Caco-2 (cell line): ENCODE measurements around the gene WNT16. TPM values are rescaled to one million over a fixed set of nuclear protein-coding genes. Genes with fewer than 3 reads are reported as not detected.

Source experiments
- BruUV-seq: library from RNA; stranded (reverse); fragments of 400-500 nt; replicated peaks from 2 replicates; lab custom pipeline; 2021; lab: Mats Ljungman, UMichigan
- CTCF ChIA-PET: fragments of 300-600 bp; sonication (Branson Sonifier 250); formaldehyde crosslinking; loops from one replicate; lab custom pipeline; 2022; ENCODE audit warnings: antibody characterized with exemption; lab: Charles Lee
- POLR2A ChIA-PET: fragments of 300-600 bp; sonication (Branson Sonifier 250); formaldehyde crosslinking; loops from one replicate; lab custom pipeline; 2022; ENCODE audit warnings: antibody characterized with exemption; lab: Charles Lee
- DNase-seq, 2 experiments: peaks; one replicate each; pipeline versions ENCODE4 v3.0.0 to v3.0.0-alpha.2; 2020 to 2022
- H3K27me3 ChIP-seq: replicated peaks from 2 replicates; pipeline ENCODE4 v1.6.0; 2011; ENCODE audit warnings: low read length; ENCODE audit not compliant: control insufficient read depth, insufficient read depth
- H3K36me3 ChIP-seq: 2 replicates; pipeline ENCODE4 v1.5.1; 2011; ENCODE audit warnings: low read length; ENCODE audit not compliant: control insufficient read depth, insufficient read depth
- H3K4me1 ChIP-seq: fragments of 250-450 bp; sonication (Bioruptor Pico); 2 replicates; pipeline ENCODE4 v1.5.1; 2020; ENCODE audit warnings: mild to moderate bottlenecking
- H3K4me3 ChIP-seq: 2 replicates; pipeline ENCODE4 v1.5.1; 2011; ENCODE audit warnings: low read depth, mild to moderate bottlenecking, control low read depth, low read length
- H3K9me3 ChIP-seq: fragments of 250-450 bp; sonication (Bioruptor Pico); 2 replicates; pipeline ENCODE4 v1.5.1; 2020; ENCODE audit warnings: mild to moderate bottlenecking, moderate library complexity
- H3K27ac Mint-ChIP-seq: one replicate; pipeline ENCODE4 v1.8.0; 2022; ENCODE audit warnings: mixed read lengths; ENCODE audit not compliant: unreplicated experiment
- H3K27me3 Mint-ChIP-seq: one replicate; pipeline ENCODE4 v1.8.0; 2022; ENCODE audit warnings: mixed read lengths; ENCODE audit not compliant: insufficient read depth, unreplicated experiment
- H3K36me3 Mint-ChIP-seq: one replicate; pipeline ENCODE4 v1.8.0; 2022; ENCODE audit warnings: mild to moderate bottlenecking, mixed read lengths; ENCODE audit not compliant: insufficient read depth, unreplicated experiment
- H3K4me1 Mint-ChIP-seq: one replicate; pipeline ENCODE4 v1.8.0; 2022; ENCODE audit warnings: low read depth, mixed read lengths; ENCODE audit not compliant: unreplicated experiment
- H3K4me3 Mint-ChIP-seq: one replicate; pipeline ENCODE4 v1.8.0; 2022; ENCODE audit warnings: mild to moderate bottlenecking, moderate library complexity, mixed read lengths; ENCODE audit not compliant: unreplicated experiment
- H3K9me3 Mint-ChIP-seq: one replicate; pipeline ENCODE4 v1.8.0; 2022; ENCODE audit warnings: mixed read lengths; ENCODE audit not compliant: unreplicated experiment
- intact Hi-C: fragments of 100-400 bp; cut with micrococcal nuclease; formaldehyde crosslinking; loops from one replicate; pipeline ENCODE4 v1.10.0; 2022; ENCODE audit not compliant: unreplicated experiment
- total RNA-seq: library from RNA; stranded (reverse); gene quantifications from 2 replicates; pipeline ENCODE4 v1.2.3, GENCODE V29; 2022
- TF ChIP-seq, protein P1 (sequence below), 2 experiments: fragments of 200-600 bp in 1 of 2; IDR thresholded peaks; 1 replicate in 1 of 2; 2 replicates in 1 of 2; pipeline versions ENCODE4 v1.5.1 to v1.8.0; 2011 to 2022; ENCODE audit warnings: antibody characterized with exemption in 1 of 2, control low read depth in 1 of 2, inconsistent platforms in 1 of 2, low read depth in 1 of 2, low read length in 1 of 2, mild to moderate bottlenecking in 1 of 2, moderate library complexity in 1 of 2; ENCODE audit not compliant: insufficient read depth in 1 of 2, severe bottlenecking in 1 of 2, unreplicated experiment in 1 of 2

Gene WNT16
- total RNA-seq, 1 experiment from 2014 or later, result not detected

DNA sequence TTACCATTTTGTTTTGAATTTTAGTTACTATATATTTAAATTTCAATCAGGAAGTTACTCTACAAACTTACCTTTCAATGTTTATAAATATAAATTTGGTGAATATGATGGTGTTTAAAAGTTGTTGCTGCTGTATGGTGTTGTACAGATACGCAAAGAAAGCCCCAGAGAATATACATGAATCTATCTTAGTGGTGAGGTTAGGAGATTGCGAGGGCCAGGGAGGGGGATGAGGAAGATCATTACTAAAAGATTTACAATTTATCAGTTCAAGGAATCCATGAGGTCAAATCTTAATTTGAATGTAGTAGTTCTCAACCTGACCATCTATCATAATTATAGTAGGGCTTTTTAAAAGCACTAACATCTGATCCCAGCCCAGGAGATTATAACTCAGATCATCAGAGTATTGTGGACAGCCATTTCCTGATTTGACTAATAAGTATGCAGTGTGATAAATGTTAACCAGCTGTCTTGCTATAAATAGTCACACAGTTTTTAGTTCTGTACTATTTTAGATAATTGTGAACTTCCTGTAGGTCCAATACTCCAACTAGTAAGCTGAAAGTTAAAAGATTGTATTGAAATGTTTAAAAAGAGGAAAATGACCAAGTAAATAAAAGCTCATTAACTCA is 43.7 kb downstream of the WNT16 start:
- no peaks in the 10 kb centered on the region for H3K27me3 ChIP-seq
- H3K27me3 Mint-ChIP-seq, result no peaks in the 10 kb centered on the region
- H3K27ac Mint-ChIP-seq, result no peak overlapping the region
- H3K4me3 Mint-ChIP-seq, result no peak overlapping the region
- no peaks in the 10 kb centered on the region for H3K4me1 ChIP-seq
- BruUV-seq, result no TSS peak
- no peaks in the 10 kb centered on the region for H3K9me3 ChIP-seq
- no peaks in the 10 kb centered on the region; the same call in 1 of the 2 replicates for H3K36me3 ChIP-seq
- peaks cover 15% of the 10 kb centered on the region for H3K36me3 Mint-ChIP-seq
- intact Hi-C loops, result no loop called here
- no peak overlapping the region for H3K4me3 ChIP-seq
- no peaks in the 10 kb centered on the region for H3K9me3 Mint-ChIP-seq
- POLR2A ChIA-PET, result no interaction called here
- CTCF ChIA-PET, result no interaction called here
- no peak for DNase-seq
- TF ChIP-seq, protein P1, sequence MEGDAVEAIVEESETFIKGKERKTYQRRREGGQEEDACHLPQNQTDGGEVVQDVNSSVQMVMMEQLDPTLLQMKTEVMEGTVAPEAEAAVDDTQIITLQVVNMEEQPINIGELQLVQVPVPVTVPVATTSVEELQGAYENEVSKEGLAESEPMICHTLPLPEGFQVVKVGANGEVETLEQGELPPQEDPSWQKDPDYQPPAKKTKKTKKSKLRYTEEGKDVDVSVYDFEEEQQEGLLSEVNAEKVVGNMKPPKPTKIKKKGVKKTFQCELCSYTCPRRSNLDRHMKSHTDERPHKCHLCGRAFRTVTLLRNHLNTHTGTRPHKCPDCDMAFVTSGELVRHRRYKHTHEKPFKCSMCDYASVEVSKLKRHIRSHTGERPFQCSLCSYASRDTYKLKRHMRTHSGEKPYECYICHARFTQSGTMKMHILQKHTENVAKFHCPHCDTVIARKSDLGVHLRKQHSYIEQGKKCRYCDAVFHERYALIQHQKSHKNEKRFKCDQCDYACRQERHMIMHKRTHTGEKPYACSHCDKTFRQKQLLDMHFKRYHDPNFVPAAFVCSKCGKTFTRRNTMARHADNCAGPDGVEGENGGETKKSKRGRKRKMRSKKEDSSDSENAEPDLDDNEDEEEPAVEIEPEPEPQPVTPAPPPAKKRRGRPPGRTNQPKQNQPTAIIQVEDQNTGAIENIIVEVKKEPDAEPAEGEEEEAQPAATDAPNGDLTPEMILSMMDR (IDR thresholded peaks at IDR 0.05; ENCODE audit: insufficient read depth in 1 of 2, low read depth in 1 of 2, low read length in 1 of 2, severe bottlenecking in 1 of 2, unreplicated experiment in 1 of 2), result no peak
- H3K4me1 Mint-ChIP-seq, result peaks cover 13% of the 10 kb centered on the region

DNA sequence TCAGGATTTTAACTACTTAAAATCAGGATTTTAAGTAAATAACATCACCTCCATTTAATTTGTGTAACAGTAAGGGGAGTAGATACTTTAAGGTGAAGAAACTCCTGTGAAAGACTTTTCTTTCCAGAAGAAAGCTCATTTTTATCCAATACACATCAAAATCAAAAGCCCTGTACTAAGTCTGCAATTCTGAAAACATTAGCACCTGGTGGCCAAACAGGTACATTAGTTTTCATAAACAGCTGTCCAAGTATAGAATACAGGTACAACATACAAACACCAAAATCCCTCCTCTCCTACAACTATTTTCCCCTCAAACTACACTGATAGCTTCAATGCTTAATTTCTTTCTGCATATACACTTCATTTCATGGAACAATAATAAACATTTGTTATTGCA is 44.4 kb downstream of the WNT16 start:
- no TSS peak for BruUV-seq
- Mint-ChIP-seq H3K36me3 (peaks cover 15% of the 10 kb centered on the region), H3K4me1 (peaks cover 13% of the 10 kb centered on the region), H3K9me3 (no peaks in the 10 kb centered on the region), H3K4me3 (no peak overlapping the region), H3K27ac (no peak overlapping the region), H3K27me3 (no peaks in the 10 kb centered on the region)
- no peaks in the 10 kb centered on the region for H3K9me3 ChIP-seq
- POLR2A ChIA-PET, result no interaction called here
- H3K4me1 ChIP-seq, result no peaks in the 10 kb centered on the region
- CTCF ChIA-PET, result interaction anchor here (0.7 kb wide), 1 partner anchor 23 kb away, joined by 3 read pairs; the partner anchor contains the start of gene FAM3C
- TF ChIP-seq, protein P1 (IDR thresholded peaks at IDR 0.05; ENCODE audit: insufficient read depth in 1 of 2, low read depth in 1 of 2, low read length in 1 of 2, severe bottlenecking in 1 of 2, unreplicated experiment in 1 of 2), result peak; percentile 2 to 20
- H3K27me3 ChIP-seq, result no peaks in the 10 kb centered on the region
- H3K4me3 ChIP-seq, result no peak overlapping the region
- intact Hi-C loops, result no loop called here
- DNase-seq, result no peak
- H3K36me3 ChIP-seq, result no peaks in the 10 kb centered on the region

DNA sequence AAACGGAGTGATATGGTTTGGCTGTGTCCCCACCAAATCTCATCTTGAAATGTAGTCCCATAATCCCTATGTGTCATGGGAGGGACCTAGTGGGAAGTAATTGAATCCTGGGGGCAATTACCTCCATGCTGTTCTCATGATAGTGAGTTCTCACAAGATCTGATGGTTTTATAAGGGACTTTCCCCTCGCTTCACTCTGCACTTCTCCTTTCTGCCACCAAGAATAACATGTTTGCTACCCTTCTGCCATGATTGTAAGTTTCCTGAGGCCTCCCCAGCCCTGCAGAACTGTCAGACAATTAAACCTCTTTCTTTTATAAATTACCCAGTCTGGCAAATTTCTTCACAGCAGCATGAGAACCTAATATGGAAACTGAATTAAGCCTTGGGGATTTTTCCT is 48.2 kb downstream of the WNT16 start:
- intact Hi-C loops, result no loop called here
- H3K4me3 ChIP-seq, result no peak overlapping the region
- H3K36me3 ChIP-seq, result no peaks in the 10 kb centered on the region
- H3K4me3 Mint-ChIP-seq, result no peak overlapping the region
- no peak overlapping the region for H3K27ac Mint-ChIP-seq
- H3K9me3 Mint-ChIP-seq, result no peaks in the 10 kb centered on the region
- no TSS peak for BruUV-seq
- TF ChIP-seq, protein P1 (IDR thresholded peaks at IDR 0.05; ENCODE audit: insufficient read depth in 1 of 2, low read depth in 1 of 2, low read length in 1 of 2, severe bottlenecking in 1 of 2, unreplicated experiment in 1 of 2), result no peak
- H3K36me3 Mint-ChIP-seq, result peaks cover 9% of the 10 kb centered on the region
- no peaks in the 10 kb centered on the region for H3K27me3 ChIP-seq
- peaks cover 21% of the 10 kb centered on the region for H3K4me1 Mint-ChIP-seq
- H3K9me3 ChIP-seq, result no peaks in the 10 kb centered on the region
- H3K27me3 Mint-ChIP-seq, result no peaks in the 10 kb centered on the region
- ChIA-PET POLR2A (no interaction called here), CTCF (no interaction called here)
- no peaks in the 10 kb centered on the region for H3K4me1 ChIP-seq
- no peak for DNase-seq
